ENCODE measurements around the gene UBTF. TPM values are rescaled to one million over a fixed set of nuclear protein-coding genes. Genes with fewer than 3 reads are reported as not detected.

UBTF gene
- total and polyA plus RNA-seq, 2 donors (not counting 3 experiments of a cell fraction or from before 2014, with no cell fraction given): 14.7 to 84.7 TPM

DNA sequence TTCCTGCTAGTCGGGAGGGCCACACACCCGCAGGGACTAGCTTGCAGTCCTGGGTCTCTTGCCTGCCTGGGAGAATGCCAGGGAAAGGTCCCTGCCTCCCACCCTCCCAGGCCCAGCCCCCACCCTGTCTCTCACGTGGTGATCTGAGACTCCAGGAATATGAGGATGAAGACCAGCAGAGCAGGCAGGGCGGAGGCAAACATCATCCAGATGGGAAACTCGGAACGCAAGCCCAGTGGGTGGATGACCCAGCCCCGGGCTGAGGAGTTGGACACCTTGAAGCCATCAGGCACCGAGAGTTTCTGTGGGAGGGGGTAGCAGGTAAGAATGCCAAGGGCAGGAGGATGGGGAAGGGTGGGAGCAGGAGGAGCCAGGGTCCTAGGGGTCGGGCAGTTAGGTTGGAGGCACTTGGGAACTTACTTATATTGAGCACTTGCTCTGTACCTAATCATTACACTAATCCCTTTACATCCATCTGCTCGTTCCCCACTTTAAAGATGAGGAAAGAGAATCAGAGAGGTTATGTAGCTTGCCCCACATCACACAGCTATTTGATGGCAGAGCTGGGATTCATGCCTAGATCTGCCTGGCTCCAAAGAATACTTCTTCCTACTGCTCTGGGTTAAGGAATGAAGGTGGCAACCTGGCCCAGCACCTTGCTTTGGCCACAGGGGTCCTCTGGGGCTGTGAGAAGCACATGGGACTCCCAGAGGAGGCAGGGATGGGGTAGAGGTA lies 35.1 kb upstream of the UBTF start:
- no peaks in the 10 kb centered on the region for H3K9me3 ChIP-seq (replicated peaks; ENCODE audit: control insufficient read depth, insufficient read depth, low read length)
- no peak overlapping the region for H3K27ac ChIP-seq (ENCODE audit: insufficient read depth, low read depth, low read length)
- no peak overlapping the region for H3K4me3 ChIP-seq (replicated peaks in 1 of 3; ENCODE audit: insufficient read depth in 1 of 3, low read depth in 1 of 3, low read length in 3 of 3)
- intact Hi-C loops (cut with micrococcal nuclease): no loop called here
- no peak overlapping the region for H2AFZ ChIP-seq (ENCODE audit: low read depth, low read length)
- no peaks in the 10 kb centered on the region for H3K27me3 ChIP-seq (ENCODE audit: control insufficient read depth in 2 of 2, insufficient read depth in 2 of 2, low read length in 2 of 2)
- H3K79me2 ChIP-seq (ENCODE audit: control insufficient read depth, insufficient read depth, low read length): no peaks in the 10 kb centered on the region
- FAIRE-seq (no peak), DNase-seq (ENCODE audit: low read depth, low spot score) (no peak)
- no peaks in the 10 kb centered on the region for H3K4me1 ChIP-seq (ENCODE audit: control insufficient read depth, extremely low read depth, insufficient read depth, low read length)
- CTCF ChIA-PET: no interaction called here
- no peak overlapping the region for H3K4me2 ChIP-seq (ENCODE audit: insufficient read depth, low read length)
- POLR2A ChIA-PET: no interaction called here
- dilution Hi-C loops (cut with MboI; ENCODE audit: extremely low pct_ligation_motif_present, low sequenced_read_pairs): no loop called here
- no peak overlapping the region for H3K9ac ChIP-seq (replicated peaks; ENCODE audit: extremely low read depth, insufficient read depth, low read length)
- no peaks in the 10 kb centered on the region for H3K36me3 ChIP-seq (ENCODE audit: control insufficient read depth in 2 of 2, extremely low read depth in 1 of 2, insufficient read depth in 2 of 2, low read length in 2 of 2)
- H4K20me1 ChIP-seq (replicated peaks; ENCODE audit: control insufficient read depth, extremely low read depth, insufficient read depth, low read length): no peaks in the 10 kb centered on the region
- BruUV-seq (replicated peaks): no TSS peak
- H3K9me1 ChIP-seq (replicated peaks; ENCODE audit: control insufficient read depth, extremely low read depth, insufficient read depth, low read length): no peaks in the 10 kb centered on the region
- TF ChIP-seq POLR2AphosphoS5 (IDR thresholded peaks at IDR 0.05; ENCODE audit: insufficient read depth, low read depth, low read length) (no peak), POLR2A (IDR thresholded peaks at IDR 0.05; ENCODE audit: low read depth, low read length) (no peak), JUN (IDR thresholded peaks at IDR 0.05; ENCODE audit: borderline replicate concordance, insufficient read depth, insufficient read length, low read depth) (no peak), FOS (IDR thresholded peaks at IDR 0.05; ENCODE audit: borderline replicate concordance, insufficient read depth, low read length) (no peak), EZH2 (IDR thresholded peaks at IDR 0.05; ENCODE audit: borderline replicate concordance, low read depth, low read length, severe bottlenecking) (no peak), MYC (IDR thresholded peaks at IDR 0.05; ENCODE audit: low read depth, low read length) (no peak), MAX (IDR thresholded peaks at IDR 0.05; ENCODE audit: insufficient read depth, insufficient read length) (no peak), CTCF (IDR thresholded peaks at IDR 0.05; ENCODE audit: extremely low read depth in 1 of 2, insufficient read depth in 1 of 2, low read depth in 1 of 2, low read length in 2 of 2) (no peak), GATA2 (IDR thresholded peaks at IDR 0.05; ENCODE audit: insufficient read depth, insufficient read length, low read depth, low read length) (no peak)
